IPS-18c (cell line): ENCODE data around the gene CDC42BPA.
"Not testable (repeated sequence)": the region's sequence is repeated elsewhere in the genome, so short reads cannot be mapped to it uniquely, and the experiment has no call there.

Experiments
- H3K4me3 ChIP-seq: 2 replicates; pipeline ENCODE4 v1.7.0; 2013; ENCODE audit warnings: low read depth, mild to moderate bottlenecking, low read length, moderate library complexity; ENCODE audit not compliant: insufficient read depth
- H3K9me3 ChIP-seq: one replicate; pipeline ENCODE4 v1.6.1; 2013; ENCODE audit warnings: mild to moderate bottlenecking, low read length, moderate library complexity; ENCODE audit not compliant: control insufficient read depth, insufficient read depth

Gene CDC42BPA

DNA sequence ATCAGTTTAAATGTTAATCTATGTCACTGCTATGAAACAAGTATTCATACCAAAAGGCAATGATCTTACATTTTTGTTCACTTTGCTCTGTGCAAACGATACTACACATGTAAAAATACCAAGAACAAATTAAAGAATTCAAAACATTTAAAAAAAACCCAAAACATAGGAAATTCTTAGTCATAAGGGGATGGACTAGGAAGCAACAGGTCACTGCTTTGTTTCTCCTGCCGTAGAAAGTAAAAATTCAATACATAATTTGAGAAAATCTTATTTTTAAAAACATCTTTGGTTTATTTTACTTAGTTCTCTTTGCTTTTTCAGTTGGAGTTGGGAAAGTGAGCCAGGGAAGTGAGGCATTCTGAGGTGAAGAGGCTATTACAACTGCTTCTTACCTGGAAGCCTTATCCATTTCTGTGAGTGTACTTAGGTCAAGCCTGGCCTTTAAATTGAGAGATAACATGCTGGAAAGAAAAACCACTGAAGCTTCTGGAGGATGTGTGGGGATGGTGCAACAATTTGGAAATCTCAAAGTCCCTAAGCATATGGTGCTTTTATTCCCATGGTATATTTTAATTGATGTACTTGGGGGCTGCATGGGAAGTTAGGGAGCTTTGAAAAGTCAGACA, 183.5 kb downstream of the CDC42BPA start:
- no peaks in the 10 kb centered on the region for H3K9me3 ChIP-seq
- H3K4me3 ChIP-seq: no peak overlapping the region

DNA sequence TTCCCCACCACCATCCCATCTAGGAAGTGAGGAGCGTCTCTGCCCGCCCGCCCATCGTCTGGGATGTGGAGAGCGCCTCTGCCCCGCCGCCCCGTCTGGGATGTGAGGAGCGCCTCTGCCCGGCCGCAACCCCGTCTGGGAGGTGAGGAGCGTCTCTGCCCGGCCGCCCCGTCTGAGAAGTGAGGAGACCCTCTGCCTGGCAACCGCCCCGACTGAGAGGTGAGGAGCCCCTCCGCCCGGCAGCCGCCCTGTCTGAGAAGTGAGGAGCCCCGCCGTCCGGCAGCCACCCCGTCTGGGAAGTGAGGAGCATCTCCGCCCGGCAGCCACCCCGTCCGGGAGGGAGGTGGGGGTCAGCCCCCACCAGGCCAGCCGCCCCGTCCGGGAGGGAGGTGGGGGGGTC, 185.6 kb downstream of the CDC42BPA start:
- H3K9me3 ChIP-seq, H3K4me3 ChIP-seq: not testable (repeated sequence)

DNA sequence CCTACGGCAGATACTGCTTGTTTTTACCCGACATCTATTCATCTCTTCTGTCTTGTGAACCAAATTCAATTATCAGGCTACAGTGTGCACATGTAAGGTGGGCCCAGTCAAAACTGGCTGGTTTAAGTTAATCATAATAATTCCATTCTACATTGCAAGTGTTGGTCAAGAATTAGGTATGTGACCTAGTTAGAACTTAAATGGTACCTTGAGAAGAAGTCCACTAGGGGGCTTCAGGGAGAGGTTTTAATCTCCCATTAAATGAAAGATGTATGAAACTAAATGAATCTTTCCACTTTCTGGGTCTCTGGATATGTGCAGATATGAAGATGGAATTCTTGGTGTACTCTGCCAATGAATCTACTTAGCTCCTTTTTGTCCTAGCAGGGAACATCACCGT, 187.1 kb downstream of the CDC42BPA start:
- H3K9me3 ChIP-seq: no peaks in the 10 kb centered on the region

DNA sequence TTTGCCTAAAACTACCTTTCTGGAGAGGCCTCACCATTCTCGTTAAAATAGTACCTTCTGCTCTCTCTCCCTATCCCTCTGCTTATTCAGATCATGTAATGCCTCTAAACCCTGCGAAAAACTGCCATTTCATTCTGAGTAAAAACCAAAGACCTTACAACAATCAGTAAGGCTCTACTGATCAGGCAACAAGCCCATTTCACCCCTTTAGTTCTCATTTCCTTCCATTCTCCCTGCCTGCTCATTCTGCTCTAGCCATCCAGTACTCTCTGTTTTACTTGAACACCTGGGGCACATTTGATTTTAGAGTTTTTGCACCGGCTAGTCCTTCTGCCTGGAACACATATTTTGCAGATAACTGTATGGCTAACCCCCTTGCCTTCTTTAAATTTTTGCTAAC, 190.4 kb downstream of the CDC42BPA start:
- H3K9me3 ChIP-seq: no peaks in the 10 kb centered on the region
- no peak overlapping the region for H3K4me3 ChIP-seq

More for the DNA sequence above, 187.1 kb downstream of the CDC42BPA start:
- no peak overlapping the region for H3K4me3 ChIP-seq

DNA sequence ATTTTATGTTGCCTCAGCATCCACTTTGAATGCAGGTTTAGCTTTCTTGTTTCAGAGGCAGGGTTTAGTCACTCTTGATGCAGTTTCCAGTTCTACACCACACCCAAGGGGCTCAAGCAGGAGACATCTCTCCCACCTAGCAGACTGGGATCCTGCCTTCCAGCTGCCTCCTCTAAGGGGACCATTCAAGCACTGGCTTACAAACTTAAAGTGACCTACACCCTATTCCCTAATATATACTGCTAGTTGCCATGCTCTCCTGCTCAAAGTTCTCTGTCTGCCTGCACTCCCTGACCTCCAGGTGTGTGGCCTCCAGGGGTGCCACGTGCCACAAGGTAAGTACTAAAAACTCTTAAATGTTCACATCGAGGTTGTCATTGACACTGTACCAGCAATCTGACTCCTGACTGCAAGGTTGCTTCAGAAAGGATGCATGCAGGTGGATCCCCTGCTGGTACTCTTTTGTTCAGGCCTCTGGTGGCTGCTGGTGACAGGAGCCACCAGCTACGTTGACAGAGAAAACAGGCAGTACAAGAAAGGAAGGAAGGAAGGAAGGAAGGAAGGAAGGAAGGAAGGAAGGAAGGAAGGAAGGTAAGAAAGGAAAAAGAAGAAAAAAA, 192.3 kb downstream of the CDC42BPA start:
- Histone ChIP-seq H3K9me3 (no peaks in the 10 kb centered on the region), H3K4me3 (no peak overlapping the region)

DNA sequence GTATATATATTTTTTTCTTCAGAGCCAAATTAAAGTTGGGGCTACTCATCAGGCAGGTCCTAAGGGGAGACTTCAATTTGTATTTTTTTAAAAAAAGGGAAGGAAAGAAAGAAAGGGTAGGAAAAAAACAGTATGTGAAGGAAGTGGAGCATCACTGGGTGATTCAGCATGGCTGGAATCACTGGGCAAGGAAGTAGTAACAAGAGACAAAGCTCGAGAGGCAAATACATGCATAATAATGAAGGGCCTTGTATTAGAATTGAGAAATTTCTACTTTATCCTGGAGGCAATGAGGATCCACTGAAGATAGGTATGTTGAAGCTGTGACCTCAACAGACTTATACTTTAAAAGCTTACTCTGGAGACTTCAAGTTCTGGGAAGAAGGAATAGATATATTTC, 193.8 kb downstream of the CDC42BPA start:
- no peaks in the 10 kb centered on the region for H3K9me3 ChIP-seq
- no peak overlapping the region for H3K4me3 ChIP-seq

DNA sequence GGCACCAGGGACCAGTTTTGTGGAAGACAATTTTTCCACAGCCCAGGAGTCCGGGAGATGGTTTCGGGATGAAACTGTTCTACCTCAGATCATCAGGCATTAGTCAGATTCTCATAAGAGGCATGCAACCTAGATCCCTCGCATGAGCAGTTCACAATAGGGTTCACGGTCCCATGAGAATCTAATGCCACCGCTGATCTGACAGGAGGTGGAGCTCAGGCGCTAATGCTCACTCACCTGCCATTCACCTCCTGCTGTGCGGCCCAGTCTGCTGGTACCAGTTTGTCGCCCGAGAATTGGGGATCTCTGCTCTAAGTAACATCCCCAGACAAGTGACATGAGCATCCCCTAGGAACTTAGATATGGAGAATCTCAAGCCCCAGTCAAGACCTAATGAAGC, 197.5 kb downstream of the CDC42BPA start:
- H3K4me3 ChIP-seq: no peak overlapping the region
- no peaks in the 10 kb centered on the region for H3K9me3 ChIP-seq

DNA sequence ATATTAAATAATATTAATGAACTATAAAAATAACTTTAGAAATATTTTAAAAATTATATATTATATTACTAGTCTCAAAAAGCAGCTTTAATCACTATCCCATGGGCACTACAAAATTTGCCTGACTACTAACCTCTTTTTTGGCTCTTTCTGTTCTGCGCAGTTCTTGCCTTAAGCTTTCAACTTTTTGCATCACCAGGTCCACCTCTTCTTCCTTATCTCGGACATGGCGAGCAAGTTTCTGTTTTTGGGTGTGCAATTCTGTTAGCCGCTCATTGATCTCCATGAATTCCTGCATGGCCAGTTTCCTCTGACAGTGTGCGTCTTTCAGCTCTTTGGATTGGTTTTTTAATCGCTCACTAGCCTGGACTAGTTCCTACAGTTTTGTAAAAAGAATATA, 205.8 kb downstream of the CDC42BPA start:
- no peak overlapping the region for H3K4me3 ChIP-seq
- no peaks in the 10 kb centered on the region for H3K9me3 ChIP-seq

DNA sequence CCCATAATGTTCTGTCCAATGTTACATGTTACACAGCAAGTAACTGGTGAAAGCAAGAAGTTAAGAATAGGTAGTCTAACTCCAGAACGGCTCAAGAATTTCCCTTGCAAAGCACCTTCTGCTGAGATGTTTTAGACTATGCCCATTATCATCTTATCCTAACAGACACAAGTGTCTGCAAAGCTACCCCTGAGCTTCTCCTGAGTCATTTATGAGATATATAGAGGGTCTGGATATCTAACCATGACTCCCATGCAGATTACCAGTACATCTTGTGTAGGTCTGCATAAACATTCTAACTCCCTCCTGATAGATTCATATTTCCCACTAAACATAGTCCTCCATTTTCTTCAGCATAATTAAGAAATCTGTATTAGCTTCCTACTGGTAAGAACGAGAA, 206.5 kb downstream of the CDC42BPA start:
- Histone ChIP-seq H3K4me3 (no peak overlapping the region), H3K9me3 (no peaks in the 10 kb centered on the region)

DNA sequence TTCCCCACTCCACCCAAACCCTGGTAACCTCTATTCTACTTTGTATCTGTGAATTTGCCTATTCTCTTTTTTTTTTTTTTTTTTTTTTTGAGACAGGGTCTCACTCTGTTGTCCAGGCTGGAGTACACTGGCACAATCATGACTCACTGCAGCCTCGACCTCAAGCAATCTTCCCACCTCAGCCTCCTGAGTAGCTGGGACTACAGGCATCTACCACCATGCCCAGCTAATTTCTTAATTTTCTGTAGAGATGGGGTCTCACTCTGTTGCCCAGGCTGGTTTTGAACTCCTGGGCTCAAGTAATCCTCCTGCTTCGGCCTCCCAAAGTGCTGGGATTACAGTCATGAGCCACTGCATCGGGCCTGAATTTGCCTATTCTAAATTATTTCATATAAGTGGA, 213.0 kb downstream of the CDC42BPA start:
- not testable (repeated sequence) for H3K9me3 ChIP-seq, H3K4me3 ChIP-seq

DNA sequence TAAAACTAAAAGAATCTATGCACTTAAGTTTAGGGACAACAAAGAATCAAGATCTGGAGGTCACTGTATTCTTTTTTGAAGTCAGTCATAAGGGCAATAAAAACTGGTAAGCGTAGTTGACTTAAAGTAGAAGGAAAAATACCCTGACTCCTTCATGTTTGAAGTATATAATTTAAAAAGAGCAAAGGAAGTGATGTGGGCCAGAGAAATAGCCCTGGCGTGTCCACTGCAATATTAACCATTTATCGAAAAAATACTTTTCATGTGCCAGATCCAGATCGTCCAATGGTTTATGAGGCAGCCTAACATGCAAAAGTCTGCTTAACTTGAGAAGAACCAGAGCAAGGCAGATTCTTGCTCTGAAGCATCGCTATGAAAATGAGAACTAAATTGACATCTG, 216.2 kb downstream of the CDC42BPA start:
- H3K4me3 ChIP-seq: no peak overlapping the region

DNA sequence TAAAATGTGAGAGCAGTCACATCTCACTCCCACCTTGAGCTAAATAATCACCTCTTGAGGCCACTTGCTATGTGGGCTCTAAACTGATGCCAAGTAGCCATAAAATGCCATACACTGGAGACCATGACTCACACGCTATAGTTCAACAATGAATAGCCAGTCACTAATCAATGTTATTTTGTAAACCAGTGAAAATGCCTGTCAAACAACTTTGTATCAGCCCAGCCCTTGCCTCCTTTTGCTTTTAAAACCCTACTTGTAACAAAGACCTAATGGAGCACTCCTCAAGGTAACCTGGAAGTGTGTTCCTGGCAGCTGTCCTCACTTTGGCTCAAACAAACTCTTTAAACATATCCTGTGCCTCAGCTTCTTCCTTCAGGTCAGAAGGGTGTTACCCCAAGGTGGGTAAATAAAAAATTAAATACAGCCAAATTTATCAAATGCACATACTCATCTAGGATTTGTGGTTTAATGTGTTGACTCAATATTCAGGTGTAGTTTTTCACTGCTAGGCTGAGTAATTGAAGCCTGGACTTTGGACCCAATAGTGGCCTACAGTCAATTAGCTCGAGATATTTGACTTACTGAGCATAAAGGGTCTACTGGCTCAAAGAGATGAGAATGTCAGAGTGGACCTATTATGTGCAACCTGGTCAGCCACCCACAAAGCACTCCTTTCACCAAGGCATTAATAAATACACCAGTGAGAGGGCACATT, 223.9 kb downstream of the CDC42BPA start:
- no peaks in the 10 kb centered on the region for H3K9me3 ChIP-seq
- no peak overlapping the region for H3K4me3 ChIP-seq

More for the DNA sequence above, 216.2 kb downstream of the CDC42BPA start:
- no peaks in the 10 kb centered on the region for H3K9me3 ChIP-seq

DNA sequence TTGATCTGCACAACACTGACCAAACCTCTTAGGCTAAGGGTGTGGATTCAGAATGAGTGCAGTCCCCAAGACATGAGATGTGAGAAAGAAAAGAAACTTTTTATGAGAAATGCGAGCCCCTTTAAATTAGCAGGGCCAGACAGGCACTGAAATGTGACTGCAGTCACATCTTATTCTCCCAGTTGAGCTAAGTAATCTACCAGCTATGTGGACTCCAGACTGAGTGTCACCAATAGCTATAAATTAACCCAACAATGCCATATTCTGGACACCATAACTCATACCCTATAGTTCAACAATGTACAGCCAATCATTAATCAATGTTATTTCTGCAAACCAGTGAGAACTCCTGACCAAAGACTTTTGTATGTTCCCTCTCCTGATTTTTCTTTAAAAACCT, 225.0 kb downstream of the CDC42BPA start:
- Histone ChIP-seq H3K9me3 (no peaks in the 10 kb centered on the region), H3K4me3 (no peak overlapping the region)

DNA sequence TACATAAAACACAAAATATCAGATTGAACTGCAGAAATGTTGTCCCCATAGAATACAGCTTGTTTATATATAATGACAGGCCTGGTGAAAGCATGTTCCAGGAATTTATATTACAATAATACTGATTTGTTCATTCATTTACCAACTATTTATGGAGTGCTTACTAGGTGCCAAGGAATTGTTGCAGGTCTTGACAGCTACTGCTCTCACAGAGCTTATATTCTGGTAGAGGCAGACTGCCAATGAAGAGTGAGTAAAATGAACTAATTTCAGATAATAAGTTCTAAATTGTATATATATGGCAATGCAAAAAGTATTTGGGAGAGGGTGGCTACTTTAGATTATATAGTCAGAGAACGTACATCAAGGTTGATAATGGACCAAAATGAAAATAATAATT, 226.2 kb downstream of the CDC42BPA start:
- H3K9me3 ChIP-seq: no peaks in the 10 kb centered on the region
- H3K4me3 ChIP-seq: no peak overlapping the region

DNA sequence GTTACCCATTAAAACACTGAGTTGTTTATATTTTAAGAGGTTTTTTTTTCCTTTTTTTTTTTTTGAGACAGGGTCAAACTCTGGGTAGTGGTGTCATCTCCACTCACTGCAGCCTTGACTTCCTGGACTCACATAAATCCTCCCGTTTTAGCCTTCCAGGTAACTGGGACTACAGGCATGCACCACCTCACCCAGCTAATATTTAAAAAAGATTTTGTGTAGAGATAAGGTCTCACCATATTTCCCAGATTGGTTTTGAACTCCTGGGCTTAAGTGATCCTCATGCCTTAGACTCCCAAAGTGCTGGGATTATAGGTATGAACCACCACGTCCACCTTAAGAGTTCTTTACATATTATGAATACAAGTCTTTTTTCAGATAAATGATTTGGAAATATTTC, 231.7 kb downstream of the CDC42BPA start:
- Histone ChIP-seq H3K4me3 (no peak overlapping the region), H3K9me3 (no peaks in the 10 kb centered on the region)

DNA sequence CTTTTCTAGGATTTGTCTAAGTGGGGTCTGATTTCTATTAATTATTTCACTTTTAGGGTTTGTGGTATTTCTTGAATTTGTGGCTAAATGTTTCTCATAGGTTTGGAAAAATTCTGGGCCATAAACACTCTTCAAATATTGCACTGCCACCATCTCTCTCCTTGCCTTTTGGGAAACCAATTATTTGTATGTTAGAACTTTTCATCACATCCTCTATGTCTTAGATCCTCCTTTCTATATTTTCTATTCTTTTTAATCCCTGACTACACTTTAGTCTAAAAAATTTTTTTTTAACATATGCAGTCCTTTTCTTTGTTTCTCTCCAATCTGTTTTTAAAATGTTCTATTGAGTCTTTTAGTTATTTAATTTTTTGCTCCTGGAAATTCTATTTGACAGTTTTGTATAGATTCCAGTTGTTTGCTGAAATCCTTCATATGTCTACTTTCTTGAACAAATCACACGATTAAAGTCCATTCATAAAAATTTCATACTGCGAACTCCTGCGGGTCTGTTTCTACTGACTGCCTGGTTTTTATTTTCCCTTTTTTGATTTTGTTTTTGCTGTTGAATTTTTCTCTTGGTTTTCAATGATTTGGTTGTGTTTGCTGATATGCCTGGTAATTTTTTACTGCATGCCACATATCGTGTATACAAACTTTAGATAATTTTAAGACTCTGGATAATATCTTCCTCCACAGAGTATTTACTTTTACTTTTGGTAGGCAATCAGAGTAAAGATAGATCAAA, 235.1 kb downstream of the CDC42BPA start:
- H3K9me3 ChIP-seq: no peaks in the 10 kb centered on the region
- H3K4me3 ChIP-seq: no peak overlapping the region

DNA sequence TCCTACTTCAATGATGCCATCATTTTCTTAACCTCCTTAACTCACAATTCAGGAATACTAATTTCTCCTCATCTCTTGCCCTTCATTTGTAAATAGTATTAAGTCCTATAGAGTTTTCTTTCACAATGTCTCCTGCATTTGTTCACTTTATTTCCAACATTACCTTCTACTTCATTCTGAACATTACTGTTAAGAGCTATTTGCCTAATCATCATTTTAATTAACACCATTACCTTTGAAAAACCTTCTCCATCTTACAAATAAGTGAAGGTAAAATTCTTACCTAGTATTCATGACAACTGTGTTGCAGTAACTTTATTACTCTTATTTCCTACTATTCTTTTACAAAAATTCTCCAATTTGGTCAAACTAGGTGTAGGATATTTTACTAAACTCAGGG, 240.5 kb downstream of the CDC42BPA start:
- no peaks in the 10 kb centered on the region for H3K9me3 ChIP-seq
- no peak overlapping the region for H3K4me3 ChIP-seq

DNA sequence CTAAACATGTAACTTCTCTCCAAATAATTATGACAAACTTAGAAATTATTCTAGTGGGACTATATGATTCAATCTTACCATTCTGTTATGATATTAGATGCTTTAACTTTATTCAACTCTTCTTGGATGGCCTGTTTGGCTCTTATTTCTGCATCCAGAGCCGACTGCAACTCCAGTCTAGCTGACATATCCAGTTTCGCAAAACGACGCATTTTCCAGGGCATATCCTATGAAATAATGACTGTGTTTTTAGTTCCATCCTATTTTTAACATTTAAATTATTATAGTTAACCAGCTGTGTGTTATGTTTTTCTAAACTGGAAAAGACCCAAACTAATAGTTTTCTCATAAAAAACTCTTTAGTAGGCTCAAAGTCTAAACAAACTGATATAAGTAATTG, 244.5 kb downstream of the CDC42BPA start:
- Histone ChIP-seq H3K9me3 (no peaks in the 10 kb centered on the region), H3K4me3 (no peak overlapping the region)
